Endodermal cell (in vitro differentiated cells): ENCODE data around the gene ABHD17B. TPM values are rescaled to one million over a fixed set of nuclear protein-coding genes. Genes with fewer than 3 reads are reported as not detected.

Experiments used
- DNase-seq: peaks from one replicate; pipeline ENCODE4 v3.0.0-alpha.2; 2017
- H3K27ac ChIP-seq: 2 replicates; pipeline ENCODE4 v1.5.1; 2013; ENCODE audit warnings: mild to moderate bottlenecking, low read depth, low read length, moderate library complexity
- H3K27me3 ChIP-seq: 2 replicates; pipeline ENCODE4 v1.6.1; 2013; ENCODE audit warnings: mild to moderate bottlenecking, low read length, moderate library complexity; ENCODE audit not compliant: insufficient read depth, control insufficient read depth, poor library complexity, severe bottlenecking
- H3K36me3 ChIP-seq: 2 replicates; pipeline ENCODE4 v1.7.0; 2013; ENCODE audit warnings: mild to moderate bottlenecking, low read length, moderate library complexity; ENCODE audit not compliant: control insufficient read depth, insufficient read depth
- H3K4me1 ChIP-seq: one replicate; pipeline ENCODE4 v1.7.0; 2013; ENCODE audit warnings: low read length; ENCODE audit not compliant: control insufficient read depth, insufficient read depth
- H3K4me3 ChIP-seq: 2 replicates; pipeline ENCODE4 v1.5.1; 2013; ENCODE audit warnings: mild to moderate bottlenecking, low read length, moderate library complexity
- H3K9ac ChIP-seq: 2 replicates; pipeline ENCODE4 v1.6.1; 2013; ENCODE audit warnings: mild to moderate bottlenecking, low read length, moderate library complexity; ENCODE audit not compliant: poor library complexity, severe bottlenecking; ENCODE audit errors: extremely low read depth
- H3K9me3 ChIP-seq: 2 replicates; pipeline ENCODE4 v1.6.1; 2013; ENCODE audit warnings: mild to moderate bottlenecking, low read length, moderate library complexity; ENCODE audit not compliant: control insufficient read depth
- H3K27ac Mint-ChIP-seq: 2 replicates; pipeline ENCODE4 v1.8.0; 2020; ENCODE audit warnings: mixed read lengths
- H3K27me3 Mint-ChIP-seq: 2 replicates; pipeline ENCODE4 v1.8.0; 2021; ENCODE audit warnings: mild to moderate bottlenecking, mixed read lengths; ENCODE audit not compliant: insufficient read depth
- H3K36me3 Mint-ChIP-seq: 2 replicates; pipeline ENCODE4 v1.8.0; 2020; ENCODE audit warnings: low read depth, mixed read lengths
- H3K4me1 Mint-ChIP-seq: 2 replicates; pipeline ENCODE4 v1.8.0; 2020; ENCODE audit warnings: mixed read lengths
- H3K4me3 Mint-ChIP-seq: 2 replicates; pipeline ENCODE4 v1.8.0; 2020; ENCODE audit warnings: mild to moderate bottlenecking, moderate library complexity, mixed read lengths
- H3K9me3 Mint-ChIP-seq: 2 replicates; pipeline ENCODE4 v1.8.0; 2020; ENCODE audit warnings: mild to moderate bottlenecking, mixed read lengths
- WGBS, 2 experiments: methylation state at CpG; one replicate each; pipeline versions ENCODE4 v1.1.5 to v1.1.7; 2013; ENCODE audit warnings: missing lambda C conversion rate in 2 of 2, mixed read lengths in 1 of 2; ENCODE audit not compliant: insufficient coverage in 1 of 2, insufficient read length in 1 of 2; 5-methylcytosine and 5-hydroxymethylcytosine counted together
- total RNA-seq, 2 donors: library from RNA; stranded (reverse); fragmentation: NEBNext Ultra II Directional in 1 of 2; extraction: Animal tissue kit (Norgen Biotek cat#: 25700) in 1 of 2; gene quantifications; 2 replicates in 1 of 2; 3 replicates in 1 of 2; pipeline ENCODE4 v1.2.1, GENCODE V29; 2021
- TF ChIP-seq, protein P1 (sequence below): fragments of 200-600 bp; sonication (generic); conservative IDR thresholded peaks from 2 replicates; pipeline ENCODE4 v1.5.0; 2021; ENCODE audit warnings: antibody characterized with exemption, mild to moderate bottlenecking

ABHD17B gene
- total RNA-seq, 2 donors from 2014 or later = 32.3 to 44.9 TPM

DNA sequence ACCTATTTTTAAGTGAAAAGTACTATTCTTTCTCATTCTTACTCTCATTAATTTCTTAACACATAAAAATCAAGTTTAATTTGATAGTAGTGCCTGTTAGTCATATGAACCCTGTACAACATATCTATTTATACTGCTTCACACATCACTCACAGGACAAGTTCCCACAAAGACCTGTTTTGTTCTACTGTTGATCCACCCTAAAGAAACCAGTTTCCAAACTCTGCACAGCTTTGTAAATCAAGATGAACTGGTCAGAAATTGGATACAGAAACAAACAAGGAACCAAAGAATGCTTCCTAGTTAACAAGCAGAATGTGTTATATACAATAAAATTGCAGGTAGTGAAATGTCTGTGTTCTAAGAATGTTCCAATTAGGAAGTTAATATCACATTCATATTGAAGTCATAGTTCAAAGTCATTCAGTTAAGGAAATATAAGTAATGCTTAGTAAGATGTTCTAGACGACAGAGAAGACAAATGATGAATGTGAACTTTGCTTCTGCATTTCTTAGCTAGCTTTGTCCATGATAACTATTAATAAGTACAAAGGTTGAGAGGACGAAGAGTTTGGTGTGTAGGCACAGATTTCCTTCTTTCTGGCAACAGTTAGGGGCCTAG, 33.9 kb upstream of the ABHD17B start:
- TF ChIP-seq, protein P1, sequence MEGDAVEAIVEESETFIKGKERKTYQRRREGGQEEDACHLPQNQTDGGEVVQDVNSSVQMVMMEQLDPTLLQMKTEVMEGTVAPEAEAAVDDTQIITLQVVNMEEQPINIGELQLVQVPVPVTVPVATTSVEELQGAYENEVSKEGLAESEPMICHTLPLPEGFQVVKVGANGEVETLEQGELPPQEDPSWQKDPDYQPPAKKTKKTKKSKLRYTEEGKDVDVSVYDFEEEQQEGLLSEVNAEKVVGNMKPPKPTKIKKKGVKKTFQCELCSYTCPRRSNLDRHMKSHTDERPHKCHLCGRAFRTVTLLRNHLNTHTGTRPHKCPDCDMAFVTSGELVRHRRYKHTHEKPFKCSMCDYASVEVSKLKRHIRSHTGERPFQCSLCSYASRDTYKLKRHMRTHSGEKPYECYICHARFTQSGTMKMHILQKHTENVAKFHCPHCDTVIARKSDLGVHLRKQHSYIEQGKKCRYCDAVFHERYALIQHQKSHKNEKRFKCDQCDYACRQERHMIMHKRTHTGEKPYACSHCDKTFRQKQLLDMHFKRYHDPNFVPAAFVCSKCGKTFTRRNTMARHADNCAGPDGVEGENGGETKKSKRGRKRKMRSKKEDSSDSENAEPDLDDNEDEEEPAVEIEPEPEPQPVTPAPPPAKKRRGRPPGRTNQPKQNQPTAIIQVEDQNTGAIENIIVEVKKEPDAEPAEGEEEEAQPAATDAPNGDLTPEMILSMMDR = no peak
- peaks cover 8% of the 10 kb centered on the region for H3K36me3 ChIP-seq
- H3K36me3 Mint-ChIP-seq = peaks cover 12% of the 10 kb centered on the region
- H3K4me3 Mint-ChIP-seq = no peak overlapping the region
- H3K27me3 Mint-ChIP-seq = no peaks in the 10 kb centered on the region
- H3K27ac Mint-ChIP-seq = no peak overlapping the region
- no peak overlapping the region for H3K9ac ChIP-seq
- no peak overlapping the region for H3K27ac ChIP-seq
- no peak overlapping the region for H3K4me3 ChIP-seq
- peaks cover 21% of the 10 kb centered on the region for H3K4me1 Mint-ChIP-seq
- no peak for DNase-seq
- 82 to 90% methylated on average over 2 of the region's 2 CpGs for WGBS, 2 experiments
- no peaks in the 10 kb centered on the region for H3K9me3 ChIP-seq
- no peaks in the 10 kb centered on the region for H3K27me3 ChIP-seq
- peaks cover 1% of the 10 kb centered on the region for H3K9me3 Mint-ChIP-seq
- no peaks in the 10 kb centered on the region for H3K4me1 ChIP-seq

DNA sequence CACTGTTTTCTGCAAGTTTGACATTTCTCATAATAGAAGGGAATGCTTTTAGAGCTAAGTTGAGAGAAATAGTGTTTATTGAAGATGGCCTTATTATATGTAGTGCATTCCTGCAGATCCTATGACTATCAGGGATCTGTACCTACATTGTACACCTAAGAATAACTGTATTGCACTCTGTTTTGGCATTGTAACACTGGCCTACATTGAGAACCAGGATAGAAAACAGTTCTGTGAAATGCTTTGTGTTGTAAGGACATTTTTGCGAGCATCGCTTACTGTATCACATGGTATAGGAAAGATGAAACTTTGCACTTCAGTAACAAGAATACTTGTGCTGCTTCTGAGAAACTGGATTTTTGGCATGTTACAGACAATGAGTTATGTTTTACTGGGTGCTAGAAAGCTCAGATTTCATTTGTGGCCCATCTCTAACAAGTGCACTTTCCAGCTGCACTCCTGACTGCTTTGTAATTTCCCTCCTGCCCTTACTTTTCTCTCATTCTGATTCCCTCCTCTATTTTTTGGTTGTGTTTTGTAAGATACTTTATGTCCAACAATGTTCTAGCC, 31.1 kb upstream of the ABHD17B start:
- no peaks in the 10 kb centered on the region for H3K9me3 ChIP-seq
- H3K9ac ChIP-seq = no peak overlapping the region
- TF ChIP-seq, protein P1 = no peak
- no peak overlapping the region for H3K27ac ChIP-seq
- H3K4me1 Mint-ChIP-seq = peaks cover 9% of the 10 kb centered on the region
- peaks cover 1% of the 10 kb centered on the region for H3K9me3 Mint-ChIP-seq
- no peak overlapping the region for H3K4me3 Mint-ChIP-seq
- H3K27me3 ChIP-seq = no peaks in the 10 kb centered on the region
- no peaks in the 10 kb centered on the region for H3K36me3 Mint-ChIP-seq
- no peaks in the 10 kb centered on the region for H3K27me3 Mint-ChIP-seq
- WGBS, 2 experiments = 93 to 95% methylated on average over 2 of the region's 2 CpGs
- H3K4me3 ChIP-seq = no peak overlapping the region
- no peaks in the 10 kb centered on the region for H3K4me1 ChIP-seq
- DNase-seq = no peak
- peaks cover 2% of the 10 kb centered on the region for H3K36me3 ChIP-seq
- no peak overlapping the region for H3K27ac Mint-ChIP-seq

DNA sequence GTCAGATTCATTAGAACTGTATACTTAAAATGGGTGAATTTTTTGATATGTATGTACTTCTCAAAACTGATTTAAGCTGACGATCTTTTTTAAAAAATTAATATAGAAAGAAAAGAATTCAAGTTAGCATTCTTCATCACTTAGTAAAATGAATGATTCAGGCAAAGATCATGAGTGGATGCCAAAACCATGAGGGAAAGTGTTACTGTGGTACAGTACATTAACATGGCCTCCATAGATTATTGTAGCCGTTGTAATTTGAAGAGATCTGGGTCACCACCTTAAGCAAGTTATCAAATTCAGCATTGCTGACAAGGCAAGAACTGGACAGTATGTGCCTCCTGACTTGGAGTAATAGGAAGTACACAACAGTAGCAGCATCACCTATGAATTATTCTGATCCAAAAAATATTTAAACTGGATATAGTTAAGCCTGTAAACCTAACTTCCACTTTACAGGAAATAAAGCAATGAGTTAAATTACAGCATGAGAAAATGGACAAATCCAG, 30.1 kb upstream of the ABHD17B start:
- 86 to 91% methylated on average over 1 to 2 of the region's 2 CpGs for WGBS, 2 experiments
- Histone ChIP-seq H3K4me1 (no peaks in the 10 kb centered on the region), H3K4me3 (no peak overlapping the region), H3K27ac (no peak overlapping the region), H3K9ac (no peak overlapping the region), H3K36me3 (no peaks in the 10 kb centered on the region), H3K9me3 (no peaks in the 10 kb centered on the region), H3K27me3 (no peaks in the 10 kb centered on the region)
- peaks cover 10% of the 10 kb centered on the region for H3K4me1 Mint-ChIP-seq
- no peaks in the 10 kb centered on the region for H3K27me3 Mint-ChIP-seq
- no peak overlapping the region for H3K4me3 Mint-ChIP-seq
- no peaks in the 10 kb centered on the region for H3K36me3 Mint-ChIP-seq
- no peak for DNase-seq
- H3K27ac Mint-ChIP-seq = no peak overlapping the region
- TF ChIP-seq, protein P1 = no peak
- H3K9me3 Mint-ChIP-seq = peaks cover 1% of the 10 kb centered on the region
